Thoracic aorta (tissue), 2 donors: ENCODE measurements around the gene VGF. TPM values are rescaled to one million over a fixed set of nuclear protein-coding genes. Genes with fewer than 3 reads are reported as not detected.

ENCODE experiments used
- ATAC-seq: fragments of 150-250 bp; one replicate; pipeline ENCODE4 v1.8.0; 2017; ENCODE audit warnings: low read depth; ENCODE audit not compliant: insufficient number of reproducible peaks, low FRiP score
- DNase-seq: peaks from one replicate; pipeline ENCODE4 v3.0.0-alpha.2; 2020; ENCODE audit warnings: low spot score
- H3K27ac ChIP-seq, 2 donors: fragments of 200-600 bp; sonication (generic); 1 replicate in 1 of 2; 2 replicates in 1 of 2; pipeline ENCODE4 v1.5.1; 2016; ENCODE audit warnings: mild to moderate bottlenecking in 2 of 2, moderate library complexity in 2 of 2
- H3K27me3 ChIP-seq: fragments of 200-600 bp; sonication (generic); replicated peaks from 2 replicates; pipeline ENCODE4 v1.6.0; 2016; ENCODE audit warnings: mild to moderate bottlenecking; ENCODE audit not compliant: insufficient read depth
- H3K36me3 ChIP-seq: fragments of 200-600 bp; sonication (generic); one replicate; pipeline ENCODE4 v1.5.1; 2016
- H3K4me1 ChIP-seq, 2 donors: fragments of 200-600 bp; sonication (generic); 1 replicate in 1 of 2; 2 replicates in 1 of 2; pipeline versions ENCODE4 v1.5.1 to v1.6.0; 2016; ENCODE audit warnings: low read depth in 2 of 2, mild to moderate bottlenecking in 1 of 2; ENCODE audit not compliant: control insufficient read depth in 1 of 2
- H3K4me3 ChIP-seq: fragments of 200-600 bp; sonication (generic); 2 replicates; pipeline ENCODE4 v1.5.1; 2016; ENCODE audit warnings: mild to moderate bottlenecking
- H3K9me3 ChIP-seq: fragments of 200-600 bp; sonication (generic); 2 replicates; pipeline ENCODE4 v1.5.1; 2016
- total RNA-seq, 2 donors: library from RNA; depleted of rRNA; stranded (reverse); fragments of >200 nt; gene quantifications; one replicate each; pipeline versions ENCODE4 v1.1.0 to v1.2.3, GENCODE V29; 2016
- TF ChIP-seq, protein P1 (sequence below): fragments of 200-600 bp; sonication (generic); IDR thresholded peaks from one replicate; pipeline ENCODE4 v1.5.1; 2019; ENCODE audit warnings: antibody characterized with exemption

The VGF gene
- total RNA-seq, 2 donors from 2014 or later, result not detected

DNA sequence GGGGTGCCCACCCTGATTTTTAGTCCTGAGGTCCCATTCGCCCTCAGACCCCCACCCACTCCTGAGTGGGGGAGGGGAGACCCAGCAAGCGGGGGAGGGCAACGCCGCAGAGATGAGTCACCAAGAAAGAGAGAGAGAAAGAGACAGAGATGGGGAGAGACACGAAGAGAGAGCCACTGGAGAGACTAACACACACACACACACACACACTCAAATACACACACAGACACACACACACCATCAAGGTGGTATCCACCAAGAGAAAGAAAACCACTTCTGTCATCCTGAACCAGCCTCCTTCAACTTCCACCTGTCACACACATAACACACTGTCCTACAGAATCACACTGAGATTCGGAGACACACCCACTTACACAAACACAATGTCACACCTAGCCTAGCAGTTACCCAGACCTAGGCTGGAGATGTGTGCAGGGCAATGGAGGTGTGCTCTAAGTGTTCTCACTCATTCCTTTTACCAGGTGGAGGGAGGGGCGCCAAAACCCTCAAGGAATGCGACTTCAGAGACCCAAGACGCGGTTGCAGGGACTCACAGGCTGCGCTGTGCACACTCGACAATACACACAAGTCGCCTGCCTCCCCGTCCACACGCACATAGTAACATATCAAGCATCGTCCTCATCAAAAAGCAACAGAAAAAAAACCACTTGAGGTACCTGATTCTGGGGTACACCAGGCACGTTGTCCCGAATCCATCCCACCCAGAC lies 3.9 kb upstream of the VGF start:
- TF ChIP-seq, protein P1, sequence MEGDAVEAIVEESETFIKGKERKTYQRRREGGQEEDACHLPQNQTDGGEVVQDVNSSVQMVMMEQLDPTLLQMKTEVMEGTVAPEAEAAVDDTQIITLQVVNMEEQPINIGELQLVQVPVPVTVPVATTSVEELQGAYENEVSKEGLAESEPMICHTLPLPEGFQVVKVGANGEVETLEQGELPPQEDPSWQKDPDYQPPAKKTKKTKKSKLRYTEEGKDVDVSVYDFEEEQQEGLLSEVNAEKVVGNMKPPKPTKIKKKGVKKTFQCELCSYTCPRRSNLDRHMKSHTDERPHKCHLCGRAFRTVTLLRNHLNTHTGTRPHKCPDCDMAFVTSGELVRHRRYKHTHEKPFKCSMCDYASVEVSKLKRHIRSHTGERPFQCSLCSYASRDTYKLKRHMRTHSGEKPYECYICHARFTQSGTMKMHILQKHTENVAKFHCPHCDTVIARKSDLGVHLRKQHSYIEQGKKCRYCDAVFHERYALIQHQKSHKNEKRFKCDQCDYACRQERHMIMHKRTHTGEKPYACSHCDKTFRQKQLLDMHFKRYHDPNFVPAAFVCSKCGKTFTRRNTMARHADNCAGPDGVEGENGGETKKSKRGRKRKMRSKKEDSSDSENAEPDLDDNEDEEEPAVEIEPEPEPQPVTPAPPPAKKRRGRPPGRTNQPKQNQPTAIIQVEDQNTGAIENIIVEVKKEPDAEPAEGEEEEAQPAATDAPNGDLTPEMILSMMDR, result no peak
- DNase-seq, result no peak

DNA sequence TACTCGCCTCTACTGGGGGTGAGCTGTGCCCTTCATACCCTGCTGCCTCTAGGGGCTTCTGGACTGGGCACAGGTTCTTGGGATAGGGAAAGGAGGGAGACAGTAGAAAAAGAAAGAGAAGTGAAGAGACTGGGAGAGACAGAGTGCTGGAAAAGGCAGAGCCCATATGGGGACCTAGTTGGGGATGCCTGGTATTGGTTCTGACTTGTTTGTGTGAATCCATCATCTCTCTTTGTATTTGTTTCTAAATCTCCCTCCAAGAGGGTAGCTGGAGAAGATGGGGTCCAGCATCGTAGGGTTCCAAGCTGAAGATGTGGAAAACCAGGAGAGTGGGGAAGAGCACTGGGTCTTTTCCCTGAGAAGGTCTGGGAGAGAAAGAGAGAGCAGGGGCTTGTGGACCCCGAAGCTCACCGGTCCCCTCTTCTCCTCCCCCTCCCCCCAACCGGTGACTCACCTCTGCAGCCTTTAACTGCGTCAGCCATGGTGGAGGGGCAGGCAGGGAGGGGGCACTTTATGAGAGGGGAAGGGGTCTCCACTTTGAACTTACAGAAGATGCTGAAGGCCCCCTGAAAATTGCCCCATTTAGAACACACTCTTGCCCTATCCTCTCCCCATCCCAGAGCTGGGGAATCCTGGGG lies 3.2 kb upstream of the VGF start:
- Histone ChIP-seq H3K27ac (no peak overlapping the region), H3K36me3 (no peaks in the 10 kb centered on the region), H3K4me3 (no peak overlapping the region), H3K27me3 (peaks cover 46% of the 10 kb centered on the region), H3K9me3 (no peaks in the 10 kb centered on the region), H3K4me1 (peaks cover 33 to 54% of the 10 kb centered on the region in 2 donors)
- TF ChIP-seq, protein P1, result no peak
- ATAC-seq (no peak), DNase-seq (no peak)

More for the DNA sequence above, 3.9 kb upstream of the VGF start:
- H3K4me1 ChIP-seq, result peaks cover 27 to 52% of the 10 kb centered on the region in 2 donors
- ATAC-seq, result no peak
- H3K27ac ChIP-seq, result peak overlapping the region in 1 of 2 donors; percentile 5
- no peak overlapping the region for H3K4me3 ChIP-seq
- no peaks in the 10 kb centered on the region for H3K36me3 ChIP-seq
- H3K27me3 ChIP-seq, result peaks cover 49% of the 10 kb centered on the region
- H3K9me3 ChIP-seq, result no peaks in the 10 kb centered on the region

DNA sequence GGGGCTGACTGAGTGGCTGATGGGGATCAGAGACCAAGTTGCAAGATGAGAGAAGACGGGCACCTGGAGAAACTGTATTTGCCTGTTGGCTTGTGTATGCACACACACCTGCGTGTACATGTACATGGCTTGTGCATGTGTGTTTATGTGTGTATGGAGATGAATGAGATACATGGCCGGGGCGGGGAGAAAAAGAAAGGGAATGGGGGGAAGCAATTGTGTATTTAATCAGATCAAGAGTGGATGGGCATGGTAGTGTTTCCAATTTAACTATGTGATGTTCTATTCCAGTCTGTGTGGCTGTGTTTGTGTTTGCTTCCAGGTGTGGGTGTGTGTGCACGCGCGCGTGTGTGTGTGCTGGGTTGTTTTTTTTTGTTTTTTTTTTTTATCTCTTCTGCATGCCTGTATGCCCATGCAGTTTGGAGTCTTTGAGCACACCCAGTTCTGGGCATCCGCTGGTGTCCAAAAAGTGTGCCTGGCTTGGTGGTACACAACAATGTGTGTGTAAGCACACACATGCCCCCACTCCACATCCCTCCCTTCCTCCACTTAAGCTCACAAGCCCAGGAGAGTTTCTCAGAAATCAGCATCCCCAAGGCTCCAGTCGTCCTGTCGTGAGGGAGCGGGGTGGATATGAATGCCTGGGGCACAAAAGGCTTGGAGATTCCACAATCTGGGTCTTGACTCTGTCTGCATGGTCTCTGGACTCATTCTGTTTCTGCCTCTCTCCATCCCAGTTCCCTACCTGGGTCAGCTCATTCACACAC lies 2.5 kb upstream of the VGF start:
- Histone ChIP-seq H3K27me3 (peaks cover 47% of the 10 kb centered on the region), H3K36me3 (no peaks in the 10 kb centered on the region), H3K4me3 (no peak overlapping the region), H3K9me3 (no peaks in the 10 kb centered on the region), H3K27ac (no peak overlapping the region), H3K4me1 (peaks cover 32 to 52% of the 10 kb centered on the region in 2 donors)
- TF ChIP-seq, protein P1, result no peak
- ATAC-seq (no peak), DNase-seq (no peak)

DNA sequence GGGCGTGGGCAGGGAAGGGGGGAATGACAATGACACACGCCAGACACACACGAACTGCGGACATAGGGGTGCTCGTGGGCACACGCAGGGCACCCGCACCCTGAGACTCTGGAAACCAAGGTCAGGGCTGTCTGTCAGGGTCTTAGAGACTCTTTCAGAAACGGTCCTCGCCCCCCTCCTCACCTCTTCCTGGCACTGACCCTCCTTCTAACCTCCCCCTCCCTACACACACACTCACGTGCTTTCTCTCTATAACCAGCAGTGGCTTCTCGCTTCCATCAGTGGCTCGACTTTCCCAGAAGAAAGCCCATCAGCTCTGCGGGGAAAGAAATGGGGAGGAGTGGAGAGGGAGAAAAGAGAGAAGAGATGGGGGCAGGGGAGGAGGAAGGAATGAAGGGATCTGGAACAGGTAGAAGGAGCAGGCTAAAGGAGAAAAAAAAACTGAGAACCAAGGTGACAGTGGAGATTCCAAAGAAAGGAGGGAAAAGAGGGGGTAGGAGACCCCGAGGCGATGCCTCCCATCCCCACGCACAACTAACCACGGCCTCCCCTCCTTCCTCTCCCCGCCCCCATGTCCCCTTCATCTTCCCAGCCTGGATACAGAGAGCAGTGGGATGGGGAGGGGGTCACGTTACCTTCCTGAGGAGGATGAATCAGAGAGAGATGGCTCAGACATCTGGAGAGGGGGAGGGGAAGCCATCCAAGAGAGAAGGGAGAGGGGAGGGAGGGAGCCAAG lies 1.7 kb upstream of the VGF start:
- ATAC-seq (no peak), DNase-seq (no peak)
- Histone ChIP-seq H3K4me3 (no peak overlapping the region), H3K36me3 (no peaks in the 10 kb centered on the region), H3K9me3 (no peaks in the 10 kb centered on the region), H3K27ac (no peak overlapping the region), H3K27me3 (peaks cover 42% of the 10 kb centered on the region), H3K4me1 (peaks cover 33 to 50% of the 10 kb centered on the region in 2 donors)
- TF ChIP-seq, protein P1, result no peak

DNA sequence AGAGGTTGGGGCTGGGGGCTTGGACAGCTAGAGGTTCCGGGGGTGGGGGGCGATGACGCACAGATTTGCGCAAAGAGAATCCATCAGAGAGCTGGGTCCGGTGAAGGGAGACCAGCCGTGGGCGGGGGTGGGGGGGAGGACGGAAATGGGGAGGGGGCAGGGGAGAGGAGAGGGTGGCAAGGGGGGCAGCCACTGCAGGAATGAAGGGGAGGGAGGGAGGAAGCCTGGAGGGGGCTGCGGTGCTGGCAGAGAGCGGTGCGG lies 1.2 kb upstream of the VGF start:
- peaks cover 32 to 45% of the 10 kb centered on the region in 2 donors for H3K4me1 ChIP-seq
- DNase-seq, result no peak
- H3K27me3 ChIP-seq, result peaks cover 39% of the 10 kb centered on the region
- H3K4me3 ChIP-seq, result no peak overlapping the region
- H3K27ac ChIP-seq, result no peak overlapping the region
- ATAC-seq, result no peak
- TF ChIP-seq, protein P1, result no peak
- H3K9me3 ChIP-seq, result no peaks in the 10 kb centered on the region
- H3K36me3 ChIP-seq, result no peaks in the 10 kb centered on the region
